ENCODE results near the gene MYOD1. TPM values are rescaled to one million over a fixed set of nuclear protein-coding genes. Genes with fewer than 3 reads are reported as not detected.

MYOD1 gene
- total RNA-seq, 1 experiment from 2014 or later, result not detected

- BruUV-seq (replicated peaks), result no TSS peak
- POLR2A ChIA-PET, result no interaction called here
- H3K27ac ChIP-seq (ENCODE audit: low read length), result no peak overlapping the region
- CTCF ChIA-PET, result no interaction called here
- DNase-seq (ENCODE audit: low read depth, low spot score) (no peak), ATAC-seq (no peak)
- no peaks in the 10 kb centered on the region for H3K9me3 ChIP-seq (ENCODE audit: control insufficient read depth, insufficient read depth, low read depth, low read length)
- TF ChIP-seq SIN3A (IDR thresholded peaks at IDR 0.05; ENCODE audit: borderline replicate concordance, insufficient read depth, low read depth, low read length), result no peak
- TF ChIP-seq TCF7L2 (IDR thresholded peaks at IDR 0.05; ENCODE audit: low read depth, low read length), result no peak
- TF ChIP-seq POLR2AphosphoS5 (IDR thresholded peaks at IDR 0.05; ENCODE audit: low read depth, low read length), result no peak
- TF ChIP-seq, protein P1, sequence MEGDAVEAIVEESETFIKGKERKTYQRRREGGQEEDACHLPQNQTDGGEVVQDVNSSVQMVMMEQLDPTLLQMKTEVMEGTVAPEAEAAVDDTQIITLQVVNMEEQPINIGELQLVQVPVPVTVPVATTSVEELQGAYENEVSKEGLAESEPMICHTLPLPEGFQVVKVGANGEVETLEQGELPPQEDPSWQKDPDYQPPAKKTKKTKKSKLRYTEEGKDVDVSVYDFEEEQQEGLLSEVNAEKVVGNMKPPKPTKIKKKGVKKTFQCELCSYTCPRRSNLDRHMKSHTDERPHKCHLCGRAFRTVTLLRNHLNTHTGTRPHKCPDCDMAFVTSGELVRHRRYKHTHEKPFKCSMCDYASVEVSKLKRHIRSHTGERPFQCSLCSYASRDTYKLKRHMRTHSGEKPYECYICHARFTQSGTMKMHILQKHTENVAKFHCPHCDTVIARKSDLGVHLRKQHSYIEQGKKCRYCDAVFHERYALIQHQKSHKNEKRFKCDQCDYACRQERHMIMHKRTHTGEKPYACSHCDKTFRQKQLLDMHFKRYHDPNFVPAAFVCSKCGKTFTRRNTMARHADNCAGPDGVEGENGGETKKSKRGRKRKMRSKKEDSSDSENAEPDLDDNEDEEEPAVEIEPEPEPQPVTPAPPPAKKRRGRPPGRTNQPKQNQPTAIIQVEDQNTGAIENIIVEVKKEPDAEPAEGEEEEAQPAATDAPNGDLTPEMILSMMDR (IDR thresholded peaks at IDR 0.05), result no peak
- TF ChIP-seq, protein P2, sequence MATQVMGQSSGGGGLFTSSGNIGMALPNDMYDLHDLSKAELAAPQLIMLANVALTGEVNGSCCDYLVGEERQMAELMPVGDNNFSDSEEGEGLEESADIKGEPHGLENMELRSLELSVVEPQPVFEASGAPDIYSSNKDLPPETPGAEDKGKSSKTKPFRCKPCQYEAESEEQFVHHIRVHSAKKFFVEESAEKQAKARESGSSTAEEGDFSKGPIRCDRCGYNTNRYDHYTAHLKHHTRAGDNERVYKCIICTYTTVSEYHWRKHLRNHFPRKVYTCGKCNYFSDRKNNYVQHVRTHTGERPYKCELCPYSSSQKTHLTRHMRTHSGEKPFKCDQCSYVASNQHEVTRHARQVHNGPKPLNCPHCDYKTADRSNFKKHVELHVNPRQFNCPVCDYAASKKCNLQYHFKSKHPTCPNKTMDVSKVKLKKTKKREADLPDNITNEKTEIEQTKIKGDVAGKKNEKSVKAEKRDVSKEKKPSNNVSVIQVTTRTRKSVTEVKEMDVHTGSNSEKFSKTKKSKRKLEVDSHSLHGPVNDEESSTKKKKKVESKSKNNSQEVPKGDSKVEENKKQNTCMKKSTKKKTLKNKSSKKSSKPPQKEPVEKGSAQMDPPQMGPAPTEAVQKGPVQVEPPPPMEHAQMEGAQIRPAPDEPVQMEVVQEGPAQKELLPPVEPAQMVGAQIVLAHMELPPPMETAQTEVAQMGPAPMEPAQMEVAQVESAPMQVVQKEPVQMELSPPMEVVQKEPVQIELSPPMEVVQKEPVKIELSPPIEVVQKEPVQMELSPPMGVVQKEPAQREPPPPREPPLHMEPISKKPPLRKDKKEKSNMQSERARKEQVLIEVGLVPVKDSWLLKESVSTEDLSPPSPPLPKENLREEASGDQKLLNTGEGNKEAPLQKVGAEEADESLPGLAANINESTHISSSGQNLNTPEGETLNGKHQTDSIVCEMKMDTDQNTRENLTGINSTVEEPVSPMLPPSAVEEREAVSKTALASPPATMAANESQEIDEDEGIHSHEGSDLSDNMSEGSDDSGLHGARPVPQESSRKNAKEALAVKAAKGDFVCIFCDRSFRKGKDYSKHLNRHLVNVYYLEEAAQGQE (IDR thresholded peaks at IDR 0.05; ENCODE audit: insufficient read depth in 1 of 2, low read depth in 2 of 2, low read length in 1 of 2), result no peak
- H3K4me3 ChIP-seq (ENCODE audit: low read depth in 2 of 2, low read length in 2 of 2), result no peak overlapping the region
- in situ Hi-C loops (cut with HindIII; ENCODE audit: low pct_unique_long_range_greater_than_20kb, low sequenced_read_pairs), result no loop called here
- no peaks in the 10 kb centered on the region for H3K36me3 ChIP-seq (ENCODE audit: control insufficient read depth, insufficient read depth, low read length)
- intact Hi-C loops (cut with micrococcal nuclease; ENCODE audit: unreplicated experiment), result no loop called here
- 0 out of 2 replicates have a peak, but pooled peaks cover 2% of the 10 kb centered on the region for H3K27me3 ChIP-seq (ENCODE audit: control insufficient read depth, insufficient read depth, low read length)
- H3K4me1 ChIP-seq (ENCODE audit: control insufficient read depth, insufficient read depth, low read length), result no peaks in the 10 kb centered on the region
Observed at GRCh38 chr11:17748044-17748443, 28.7 kb downstream of the MYOD1 start.

- intact Hi-C loops (cut with micrococcal nuclease; ENCODE audit: unreplicated experiment), result no loop called here
- ATAC-seq (peak; percentile 8; the same call in 1 of the 2 replicates), DNase-seq (ENCODE audit: low read depth, low spot score) (no peak)
- BruUV-seq (replicated peaks), result no TSS peak
- ChIA-PET CTCF (no interaction called here), POLR2A (no interaction called here)
- no peaks in the 10 kb centered on the region for H3K9me3 ChIP-seq (ENCODE audit: control insufficient read depth, insufficient read depth, low read depth, low read length)
- TF ChIP-seq TCF7L2 (IDR thresholded peaks at IDR 0.05; ENCODE audit: low read depth, low read length), result no peak
- TF ChIP-seq, protein P1 (IDR thresholded peaks at IDR 0.05), result no peak
- TF ChIP-seq, protein P2 (IDR thresholded peaks at IDR 0.05; ENCODE audit: insufficient read depth in 1 of 2, low read depth in 2 of 2, low read length in 1 of 2), result no peak
- no peak for TF ChIP-seq SIN3A (IDR thresholded peaks at IDR 0.05; ENCODE audit: borderline replicate concordance, insufficient read depth, low read depth, low read length)
- TF ChIP-seq POLR2AphosphoS5 (IDR thresholded peaks at IDR 0.05; ENCODE audit: low read depth, low read length), result no peak
- H3K27ac ChIP-seq (ENCODE audit: low read length), result no peak overlapping the region
- in situ Hi-C loops (cut with HindIII; ENCODE audit: low pct_unique_long_range_greater_than_20kb, low sequenced_read_pairs), result no loop called here
- H3K27me3 ChIP-seq (ENCODE audit: control insufficient read depth, insufficient read depth, low read length), result peaks cover 4% of the 10 kb centered on the region; the same call in 1 of the 2 replicates
- H3K36me3 ChIP-seq (ENCODE audit: control insufficient read depth, insufficient read depth, low read length), result no peaks in the 10 kb centered on the region
- H3K4me1 ChIP-seq (ENCODE audit: control insufficient read depth, insufficient read depth, low read length), result no peaks in the 10 kb centered on the region
- no peak overlapping the region for H3K4me3 ChIP-seq (ENCODE audit: low read depth in 2 of 2, low read length in 2 of 2)
Observed at GRCh38 chr11:17748761-17749721, 29.7 kb downstream of the MYOD1 start.

Data from Panc1 (cell line).